Measurements from ENCODE around the gene NTN1.
"Not testable (repeated sequence)": the region's sequence is repeated elsewhere in the genome, so short reads cannot be mapped to it uniquely, and the experiment has no call there.

The NTN1 gene

DNA sequence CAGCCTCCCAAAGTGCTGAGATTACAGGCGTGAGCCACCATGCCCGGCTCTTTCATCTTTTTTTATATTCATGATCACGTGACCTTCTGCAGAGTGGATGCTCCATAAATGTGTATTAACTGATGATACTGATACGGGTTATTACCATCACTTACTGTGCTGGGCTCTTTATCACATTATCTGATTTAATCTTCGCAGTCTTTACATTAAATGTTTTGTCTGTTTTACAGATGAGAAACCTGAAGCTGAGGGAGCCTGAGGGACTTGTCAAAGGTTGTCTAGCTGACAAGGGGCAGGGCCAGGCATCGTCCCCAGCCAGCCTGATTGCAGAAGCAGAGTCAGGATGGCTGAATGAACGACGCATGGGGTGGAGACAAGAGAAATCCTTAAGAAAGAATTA, 104.4 kb downstream of the NTN1 start:
- no peak for FAIRE-seq

DNA sequence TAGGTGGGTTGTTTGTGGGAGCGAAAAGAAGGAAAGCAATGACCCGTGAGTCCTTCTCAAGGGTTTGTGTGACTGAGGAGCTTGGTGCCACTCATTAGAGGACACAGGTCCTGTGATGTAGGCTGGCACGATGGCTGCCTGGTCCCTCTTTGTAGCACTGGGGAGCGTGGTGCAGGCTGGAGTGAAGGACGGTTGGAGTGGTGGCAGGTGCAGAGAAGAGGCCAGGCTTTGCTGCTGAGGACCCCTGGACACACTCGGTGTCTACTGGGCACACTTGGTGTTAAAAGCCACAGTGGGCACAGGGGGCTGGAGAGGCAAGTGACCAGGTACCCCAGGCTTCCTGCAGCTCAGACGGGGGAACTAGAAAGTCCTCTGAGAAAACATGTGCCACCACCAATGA, 106.0 kb downstream of the NTN1 start:
- no peak for FAIRE-seq

DNA sequence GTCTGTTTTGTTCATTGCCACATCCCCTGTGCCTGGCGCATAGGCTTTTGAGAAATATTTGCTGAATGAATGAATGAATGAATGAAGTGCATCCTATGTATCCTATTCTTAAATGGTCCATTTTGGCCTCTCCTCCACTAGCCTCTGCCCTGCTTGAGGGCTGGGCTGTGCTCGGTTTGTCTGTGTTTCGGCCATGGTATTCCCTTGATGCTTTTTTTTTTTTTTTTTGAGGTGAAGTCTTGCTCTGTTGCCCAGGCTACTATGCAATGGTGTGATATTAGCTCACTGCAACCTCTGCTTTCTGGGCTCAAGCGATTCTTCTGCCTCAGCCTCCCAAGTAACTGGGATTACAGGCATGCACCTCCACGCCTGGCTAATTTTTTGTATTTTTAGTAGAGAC, 110.1 kb downstream of the NTN1 start:
- no peak for FAIRE-seq

DNA sequence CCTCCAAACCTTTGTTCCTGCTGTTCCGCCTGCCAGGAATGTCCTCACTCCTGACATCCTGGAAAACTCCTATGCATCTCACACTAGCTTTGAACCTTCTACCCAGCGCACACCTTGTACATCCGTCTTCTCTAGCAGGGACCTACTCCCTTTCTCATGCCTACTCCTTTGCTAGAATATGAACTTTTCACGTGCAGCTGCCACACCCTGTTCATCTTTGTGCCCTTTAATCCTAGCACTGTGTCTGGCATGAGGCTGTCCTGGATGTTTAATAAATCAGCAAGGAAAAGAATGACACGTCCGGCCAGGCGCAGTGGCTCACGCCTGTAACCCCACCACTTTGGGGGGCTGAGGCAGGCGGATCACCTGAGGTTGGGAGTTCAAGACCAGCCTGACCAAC, 111.0 kb downstream of the NTN1 start:
- FAIRE-seq: no peak

DNA sequence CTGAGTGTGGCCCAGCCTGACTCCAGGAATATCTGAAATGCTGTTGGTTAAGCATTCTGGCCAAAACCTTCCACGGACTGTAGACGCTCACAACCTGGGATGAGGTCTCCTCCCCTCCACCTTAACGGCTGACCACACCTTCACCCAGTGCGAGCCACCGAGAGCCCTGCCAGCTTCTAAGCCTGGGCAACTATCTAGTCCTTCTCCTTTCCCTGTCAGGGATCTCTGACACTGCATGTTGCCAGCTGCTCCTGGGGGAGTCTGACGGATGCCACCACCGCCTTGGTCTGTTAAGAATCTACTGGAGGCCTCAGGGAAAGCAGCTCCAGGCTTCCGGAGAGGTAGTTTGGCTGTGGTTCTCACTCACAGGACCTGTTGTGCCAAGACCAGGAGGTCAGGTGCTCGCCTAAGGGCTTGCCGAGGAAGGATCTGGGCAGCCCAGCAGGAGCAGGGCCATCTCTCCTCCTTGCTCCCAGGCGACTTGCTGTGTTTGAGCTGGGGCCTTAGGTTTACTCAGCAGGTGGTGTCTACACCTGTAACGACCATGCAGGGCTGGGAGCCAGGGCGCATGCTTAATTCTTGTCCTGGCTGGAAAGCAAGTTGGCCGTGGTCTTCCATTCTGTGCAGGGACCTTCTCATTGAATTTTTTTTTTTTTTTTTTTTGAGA, 111.8 kb downstream of the NTN1 start:
- no peak for FAIRE-seq

DNA sequence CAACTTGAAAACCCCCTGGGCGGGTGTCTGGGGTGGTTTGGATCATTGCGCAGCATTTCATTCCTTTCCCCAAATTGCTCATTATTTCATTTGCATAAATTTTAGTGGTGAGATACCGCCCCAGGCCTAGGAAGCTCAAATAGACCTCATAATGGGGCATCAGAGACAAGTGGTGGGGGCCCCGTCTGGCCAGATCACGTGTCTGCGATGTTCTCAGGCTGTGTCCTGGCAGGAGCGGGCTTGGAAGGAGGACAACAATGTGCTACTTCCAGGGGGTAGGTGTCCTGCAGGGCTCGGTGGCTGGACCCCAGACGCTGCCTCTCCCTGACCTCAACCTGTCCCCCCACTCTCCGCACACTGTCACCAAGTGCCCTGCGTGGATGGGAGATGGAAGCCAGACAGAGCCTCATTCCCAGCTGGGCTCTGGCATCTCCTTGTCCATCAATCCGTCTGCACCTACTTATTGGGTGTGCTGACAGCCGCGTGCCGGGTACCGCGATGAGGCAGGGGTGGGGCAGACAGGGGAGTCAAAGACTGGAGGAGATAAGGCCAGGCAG, 116.9 kb downstream of the NTN1 start:
- FAIRE-seq: no peak

DNA sequence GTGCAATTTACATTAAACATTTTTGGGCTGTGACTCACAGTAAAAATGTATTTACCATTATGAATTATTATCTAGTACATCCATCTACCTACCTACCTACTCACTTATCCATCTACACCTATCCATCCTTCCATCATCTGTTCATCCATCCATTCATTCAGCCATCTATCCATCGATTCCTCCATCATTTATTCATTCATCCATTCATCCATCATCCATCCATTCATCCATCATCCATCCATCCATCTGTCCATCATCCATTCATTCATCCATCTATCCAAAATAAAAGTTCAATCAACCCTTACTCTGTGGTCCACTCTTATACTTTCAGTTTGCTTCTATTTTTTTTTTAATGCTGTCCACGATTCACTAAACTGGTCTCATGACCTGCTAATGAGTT, 118.4 kb downstream of the NTN1 start:
- FAIRE-seq: no peak

DNA sequence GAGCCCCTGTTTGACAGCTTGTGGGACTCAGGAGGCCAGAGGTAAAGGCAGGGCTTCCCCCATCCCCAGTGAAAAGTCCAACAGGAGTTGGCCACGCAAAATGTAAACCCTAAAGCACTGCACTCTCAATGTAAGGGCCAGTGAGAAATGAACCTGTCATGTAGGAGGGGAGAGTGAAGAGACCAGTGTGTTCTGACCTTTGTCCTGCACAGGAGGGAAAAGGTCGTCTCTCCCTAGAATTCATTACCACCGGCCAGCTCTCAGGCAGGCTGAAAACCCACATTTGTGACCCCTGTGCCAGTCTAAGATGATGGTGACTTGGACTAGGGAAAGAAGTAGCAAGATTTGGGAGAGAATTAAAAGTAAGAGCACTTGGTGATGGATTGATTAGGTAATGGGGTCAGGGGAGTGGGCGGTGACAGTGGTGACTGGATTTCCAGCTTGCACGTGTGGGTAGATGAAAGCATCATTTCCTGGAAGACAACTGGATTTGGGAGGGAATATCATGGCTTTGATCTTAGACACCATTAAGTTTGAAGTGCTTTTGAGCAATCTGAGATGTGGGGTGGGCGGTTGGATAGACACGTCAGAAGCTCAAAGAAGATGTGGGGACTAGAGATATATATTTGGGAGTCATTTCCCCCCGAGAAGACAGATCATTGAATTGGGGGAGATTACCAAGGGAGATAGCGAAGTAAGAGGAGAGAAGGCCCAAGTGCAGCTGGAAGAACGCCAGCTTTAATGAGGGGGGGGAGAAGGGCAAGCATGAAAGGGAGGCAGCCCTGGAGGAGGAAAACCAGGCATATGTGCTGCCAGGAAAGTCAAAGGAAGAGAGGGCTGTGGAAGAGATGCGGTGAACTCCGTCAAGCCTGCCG, 119.5 kb downstream of the NTN1 start:
- FAIRE-seq: no peak

DNA sequence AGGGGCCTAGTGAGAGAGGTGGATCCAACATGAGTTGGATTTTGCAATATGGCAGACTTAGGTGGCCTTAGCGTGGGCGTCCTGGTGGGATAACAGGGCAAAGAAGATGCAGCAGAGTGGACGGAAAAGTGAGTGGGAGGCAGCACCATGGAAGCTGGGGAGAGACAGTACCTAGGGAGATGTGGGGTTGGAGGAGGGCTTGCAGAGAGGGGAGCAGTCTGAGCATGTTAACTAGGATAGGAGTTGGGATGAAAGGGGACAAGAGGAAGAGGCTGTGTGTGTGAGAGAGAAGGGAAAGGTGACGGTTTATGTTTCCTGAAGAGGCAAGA, 120.1 kb downstream of the NTN1 start:
- no peak for FAIRE-seq

DNA sequence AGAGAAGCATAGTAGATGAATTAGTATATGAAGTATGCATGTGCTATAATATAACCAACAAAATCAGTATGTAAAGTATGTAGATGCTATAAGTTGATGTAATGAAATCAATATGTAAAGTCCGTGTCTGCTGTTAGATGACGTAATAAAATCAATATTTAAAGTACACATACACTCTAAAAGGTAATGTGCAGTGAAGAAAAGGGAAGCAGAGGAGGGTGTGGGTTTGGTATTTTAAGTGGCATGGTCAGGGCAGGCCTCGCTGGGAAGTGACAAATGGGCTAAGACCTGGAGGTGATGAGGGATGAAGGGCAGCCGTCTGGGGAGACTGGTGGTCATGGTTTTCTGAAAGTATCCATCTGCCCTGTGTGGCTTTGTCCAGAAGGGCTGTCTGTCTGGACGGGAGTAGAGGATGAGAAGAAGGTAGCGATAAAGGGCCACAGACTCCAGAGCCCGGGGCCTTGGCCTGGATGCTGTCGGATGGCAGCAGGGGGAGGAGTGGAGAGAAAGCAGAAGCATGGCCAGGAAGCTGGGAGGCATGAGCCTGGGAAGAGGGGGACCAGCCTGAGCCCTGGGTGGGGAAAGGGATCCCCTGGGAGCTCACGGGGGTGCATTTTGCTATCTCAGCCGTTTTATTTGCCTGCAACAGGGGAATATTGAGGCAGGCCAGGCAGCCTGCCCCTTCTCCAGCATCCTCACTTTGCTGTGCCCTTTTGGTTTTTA, 121.6 kb downstream of the NTN1 start:
- FAIRE-seq: no peak

DNA sequence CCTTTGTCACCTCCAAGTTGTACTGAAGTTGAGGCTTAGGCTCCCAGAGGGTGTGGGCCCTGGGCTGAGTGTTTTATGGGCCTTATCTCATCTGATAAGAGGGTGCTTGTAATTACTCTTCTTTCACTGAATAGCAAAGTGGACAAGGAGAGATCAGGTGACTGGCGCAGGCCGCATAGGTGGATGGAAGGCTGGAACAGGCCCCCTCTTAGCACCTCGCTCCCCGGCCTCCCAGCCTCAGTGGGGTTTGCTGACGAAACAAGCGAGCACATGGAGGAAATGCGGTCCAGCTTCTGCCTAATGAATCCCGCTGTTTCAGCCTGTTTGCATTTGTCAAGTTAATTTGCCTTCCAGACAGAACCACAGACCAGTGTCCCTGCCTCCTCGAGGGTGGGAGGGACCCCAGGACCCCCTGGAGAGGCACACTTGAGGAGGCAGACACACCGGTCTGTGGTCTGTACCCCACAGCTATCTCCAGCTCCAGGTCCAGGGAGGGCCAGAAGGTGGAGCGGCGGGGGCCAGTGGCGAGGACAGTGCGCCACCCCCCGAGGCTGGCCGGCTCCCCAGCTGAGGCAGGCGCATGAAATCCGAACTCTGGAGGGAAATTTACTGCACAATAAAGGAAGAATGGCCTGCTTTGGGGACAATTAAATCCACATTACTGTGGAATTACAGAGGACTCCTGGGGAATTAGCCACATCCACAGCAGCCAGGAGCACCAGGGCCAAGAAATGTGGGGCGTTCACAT, 123.4 kb downstream of the NTN1 start:
- FAIRE-seq: no peak

DNA sequence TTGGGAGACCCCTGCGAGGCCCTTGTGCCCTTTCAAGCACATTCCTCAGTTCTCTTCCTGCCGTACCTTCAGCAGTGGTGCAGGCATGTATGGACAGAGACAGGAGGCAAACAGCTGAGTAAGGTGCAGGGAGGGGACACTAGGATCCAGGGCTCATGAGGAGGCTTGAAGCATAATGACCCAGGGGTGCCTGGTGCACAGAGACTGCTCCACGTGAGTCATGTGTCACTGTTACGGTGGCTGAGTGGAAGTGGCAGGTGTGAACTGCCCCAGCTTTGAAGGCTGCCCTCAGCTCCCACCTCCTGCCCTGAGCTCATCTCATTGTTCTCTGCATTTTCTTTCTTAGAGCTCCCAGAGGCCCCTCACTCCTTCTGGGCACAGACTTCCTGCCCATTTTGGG, 124.8 kb downstream of the NTN1 start:
- FAIRE-seq: no peak

DNA sequence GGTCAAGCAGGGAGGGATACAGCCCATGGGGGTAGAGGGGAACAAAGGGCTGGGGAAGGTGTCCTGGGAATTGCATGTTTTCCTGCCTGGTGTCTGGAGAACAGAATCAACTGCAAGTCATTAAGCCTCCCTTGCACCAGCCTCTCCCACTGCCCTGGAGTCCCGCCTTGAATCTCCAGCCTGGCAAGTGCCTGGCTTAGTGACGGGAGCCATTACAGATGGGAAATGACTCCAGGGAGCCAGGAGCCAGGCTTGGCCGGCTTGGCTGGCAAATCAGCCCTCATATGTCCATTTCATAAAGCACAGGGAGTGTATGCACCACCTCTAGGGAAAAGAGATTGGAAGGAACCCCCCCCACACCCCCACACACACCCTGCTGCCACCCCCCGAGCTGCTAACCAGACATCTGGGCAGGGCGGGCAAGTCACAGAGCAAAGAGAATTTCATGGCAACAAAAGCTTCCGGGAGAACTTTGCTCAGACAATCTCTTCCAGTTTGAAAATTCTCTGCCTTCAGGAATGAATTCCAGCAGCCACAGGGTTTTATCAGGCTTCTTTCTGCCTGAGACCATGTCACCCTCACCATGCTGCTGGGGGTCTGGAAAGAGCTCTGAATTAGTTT, 127.7 kb downstream of the NTN1 start:
- FAIRE-seq: no peak

DNA sequence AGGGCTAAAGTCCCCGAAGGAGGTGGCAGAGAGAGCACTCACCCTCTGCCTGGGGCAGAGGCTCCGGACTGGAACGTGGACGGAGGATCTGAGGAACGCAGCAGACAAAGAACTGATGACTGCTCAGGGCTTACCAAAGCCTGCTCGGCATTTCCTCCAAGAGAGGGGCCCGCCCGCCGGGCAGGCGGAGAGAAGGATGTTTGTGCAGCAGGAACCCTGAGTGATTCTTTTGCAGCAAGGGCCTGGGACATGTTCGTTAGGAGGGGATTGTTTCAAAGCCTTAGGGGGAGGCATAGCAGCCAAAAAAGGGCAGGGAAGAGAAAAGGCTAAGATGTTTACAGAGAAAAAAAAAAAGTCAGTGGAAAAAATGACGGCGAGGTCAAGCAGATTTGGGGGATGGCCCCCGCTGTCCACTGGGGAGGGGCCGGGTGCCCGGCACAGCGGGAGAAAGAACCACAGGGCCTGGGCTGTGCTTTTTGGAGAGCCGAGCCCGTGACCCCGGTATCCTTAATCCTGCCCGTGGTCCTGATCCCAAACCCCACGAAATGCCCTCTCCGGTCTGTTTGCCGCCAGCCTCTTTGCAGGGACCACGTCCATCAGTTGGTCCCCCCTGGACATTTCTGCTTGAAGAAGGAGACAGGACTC, 129.3 kb downstream of the NTN1 start:
- no peak for FAIRE-seq

DNA sequence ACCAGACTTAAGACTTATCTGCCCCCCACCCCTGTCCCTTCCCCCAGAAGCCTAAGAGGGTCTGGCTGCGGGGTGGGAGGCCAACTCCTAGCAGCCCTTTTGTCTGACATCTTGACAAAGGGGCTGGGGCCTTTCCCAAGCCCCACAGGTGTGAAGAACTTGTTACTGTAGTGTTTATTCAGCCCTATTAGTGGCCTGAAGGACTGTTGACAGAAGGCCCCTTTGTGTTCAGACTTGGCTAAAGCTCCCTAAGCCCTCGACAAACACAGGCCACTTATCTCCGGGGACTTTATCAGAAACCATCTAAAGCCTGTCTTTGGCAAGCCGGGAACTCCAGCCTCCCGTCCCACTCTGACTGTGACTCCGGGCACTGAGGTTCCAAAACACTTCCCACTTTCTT, 129.8 kb downstream of the NTN1 start:
- FAIRE-seq: no peak

DNA sequence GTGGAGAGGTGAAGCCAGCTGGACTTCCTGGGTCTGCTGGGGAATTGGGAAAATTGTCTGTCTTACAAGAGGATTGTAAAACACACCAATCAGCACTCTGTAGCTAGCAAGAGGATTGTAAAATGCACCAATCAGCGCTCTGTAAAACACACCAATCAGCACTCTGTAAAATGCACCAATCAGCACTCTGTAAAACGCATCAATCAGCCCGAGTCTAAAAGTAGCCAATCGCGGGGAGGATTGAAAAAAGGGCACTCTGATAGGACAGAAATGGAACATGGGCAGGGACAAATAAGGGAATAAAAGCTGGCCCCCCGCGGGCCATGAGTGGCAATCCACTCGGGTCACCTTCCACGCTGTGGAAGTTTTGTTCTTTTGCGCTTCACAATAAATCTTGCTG, 130.4 kb downstream of the NTN1 start:
- not testable (repeated sequence) for FAIRE-seq

DNA sequence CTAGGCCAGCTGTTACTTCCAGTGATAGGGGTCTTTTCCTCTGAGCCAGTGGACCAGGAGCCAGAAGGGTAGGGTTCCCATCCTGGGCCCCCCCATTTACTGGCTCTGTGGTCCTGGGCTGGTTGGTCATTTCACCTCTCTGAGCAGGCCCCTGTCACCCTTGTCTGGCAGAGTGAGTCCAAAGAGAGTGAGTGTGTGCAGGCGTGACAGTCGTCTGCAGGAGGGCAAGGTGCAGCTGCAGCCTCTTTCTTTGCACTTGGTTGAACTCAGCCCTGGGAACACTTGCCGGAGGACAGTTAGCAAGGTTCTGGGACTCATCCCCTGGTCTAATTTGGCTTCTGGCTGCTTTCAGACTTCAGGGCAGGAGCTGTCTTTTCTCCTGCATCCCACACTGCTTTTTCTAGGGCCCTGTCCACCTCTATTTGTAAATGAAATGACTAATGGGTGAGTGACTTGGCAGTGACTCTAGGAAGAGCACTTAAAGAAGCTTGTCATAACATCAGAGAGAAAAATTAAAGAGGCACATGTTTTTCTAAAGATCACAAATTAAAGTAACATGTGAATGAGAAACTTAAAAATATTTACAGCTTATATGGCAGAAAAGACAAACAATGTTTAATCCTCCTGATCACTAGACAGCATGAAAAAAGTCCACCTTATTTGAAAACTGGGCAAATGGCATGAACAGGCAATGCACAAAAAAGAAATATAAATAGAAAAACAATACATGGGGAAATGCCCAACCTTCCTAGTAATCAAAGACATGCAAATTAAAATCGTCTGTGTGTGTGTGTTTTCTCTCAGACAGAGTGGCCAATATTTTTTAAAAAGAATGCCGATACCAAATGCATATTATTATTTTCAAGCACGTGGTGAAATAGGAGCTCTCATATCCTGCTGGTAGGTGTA, 137.5 kb downstream of the NTN1 start:
- no peak for FAIRE-seq

DNA sequence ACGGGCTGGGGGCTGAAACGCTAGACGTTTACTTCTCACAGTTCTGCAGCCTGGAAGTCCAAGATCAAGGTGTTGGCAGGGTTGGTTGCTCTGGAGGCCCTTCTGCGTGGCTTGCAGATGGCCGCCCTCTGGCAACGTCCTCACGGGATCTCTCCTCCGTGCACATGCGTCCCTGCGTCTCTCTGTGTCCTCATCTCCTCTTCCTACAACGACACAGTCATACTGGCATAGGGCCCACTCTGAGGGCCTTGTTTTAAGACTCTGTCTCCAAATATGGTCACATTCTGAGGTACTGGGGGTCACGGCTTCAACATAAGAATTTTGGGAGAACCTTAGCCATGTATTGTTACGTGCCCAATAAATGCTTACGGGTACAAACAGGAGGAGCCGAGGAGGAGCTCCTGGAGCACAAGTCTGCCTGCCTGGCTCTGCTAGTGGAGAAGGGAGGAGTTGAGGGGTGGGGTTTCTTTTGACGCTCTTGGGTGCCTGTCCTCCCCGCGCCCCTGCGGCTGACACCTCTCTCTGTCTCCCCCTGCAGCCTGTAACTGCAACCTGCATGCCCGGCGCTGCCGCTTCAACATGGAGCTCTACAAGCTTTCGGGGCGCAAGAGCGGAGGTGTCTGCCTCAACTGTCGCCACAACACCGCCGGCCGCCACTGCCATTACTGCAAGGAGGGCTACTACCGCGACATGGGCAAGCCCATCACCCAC, 141.1 kb downstream of the NTN1 start:
- FAIRE-seq: no peak

DNA sequence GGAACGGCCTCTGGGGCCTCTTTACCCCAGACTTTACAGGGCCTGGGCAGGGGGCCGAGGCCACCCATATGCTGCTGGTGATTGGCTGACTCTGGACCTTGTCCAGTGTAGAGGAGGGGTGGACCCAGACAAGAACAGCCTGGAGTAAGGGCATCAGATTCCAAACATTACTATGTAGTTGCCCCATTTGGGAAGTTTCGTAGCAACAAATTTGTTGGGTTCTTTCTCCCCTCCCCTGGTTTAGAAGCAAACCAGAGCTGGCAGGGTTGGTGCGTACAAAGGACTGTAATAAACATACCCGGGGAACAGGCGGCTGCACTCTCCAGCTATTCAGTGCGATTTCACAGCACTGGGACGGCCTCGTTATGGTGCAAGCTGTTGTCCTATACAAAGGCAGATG, 145.5 kb downstream of the NTN1 start:
- FAIRE-seq: no peak

DNA sequence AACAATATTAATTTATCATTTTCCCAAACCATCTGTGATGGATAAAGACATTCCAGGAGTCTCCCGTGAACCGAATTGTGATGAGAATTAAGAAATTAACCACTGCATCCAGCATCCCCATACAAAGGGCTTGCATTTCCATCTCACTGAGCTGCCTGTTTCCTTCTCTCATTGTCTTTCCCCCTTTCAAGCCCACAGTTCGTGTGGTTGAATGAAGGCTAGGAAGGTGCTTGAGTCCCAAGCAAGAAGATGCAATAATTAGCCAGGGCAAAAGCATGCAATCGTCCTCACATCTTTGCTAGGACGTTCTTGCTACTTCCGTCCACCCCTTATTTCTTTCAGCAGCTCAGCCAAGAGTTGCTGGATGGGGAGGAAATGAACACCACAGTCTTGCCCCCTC, 146.1 kb downstream of the NTN1 start:
- FAIRE-seq: no peak

Measured in colon (tissue), 2 donors.